IMR-90 (cell line): ENCODE results near the gene RTP4. TPM values are rescaled to one million over a fixed set of nuclear protein-coding genes. Genes with fewer than 3 reads are reported as not detected.

Experiments used
- ATAC-seq: fragments of 200-7000 bp; cut with Tn5 transposase; 2 replicates; pipeline ENCODE4 v1.9.1; 2020; ENCODE audit warnings: low read depth, mild to moderate bottlenecking, moderate library complexity
- BruUV-seq: library from RNA; stranded (reverse); fragments of 400-500 nt; replicated peaks from 2 replicates; lab custom pipeline; 2021; lab: Mats Ljungman, UMichigan
- CTCF ChIA-PET: fragments of 300-600 bp; formaldehyde crosslinking; extraction: SDS; loops from one replicate; lab custom pipeline; 2021; ENCODE audit warnings: antibody characterized with exemption; lab: Yijun Ruan, JAX
- POLR2A ChIA-PET: fragments of 300-600 bp; sonication (Branson Sonifier 250); formaldehyde crosslinking; loops from one replicate; lab custom pipeline; 2022; ENCODE audit warnings: antibody characterized with exemption; ENCODE audit not compliant: unreplicated experiment; lab: Charles Lee
- DNase-seq: peaks from one replicate; pipeline ENCODE4 v3.0.0; 2013
- H2AFZ ChIP-seq: replicated peaks from 2 replicates; pipeline ENCODE3; 2013; ENCODE audit warnings: low read length, mild to moderate bottlenecking; ENCODE audit not compliant: poor library complexity
- H2AK5ac ChIP-seq: 2 replicates; pipeline ENCODE4 v1.6.1; 2013; ENCODE audit warnings: low read depth, low read length, inconsistent platforms
- H2AK9ac ChIP-seq: replicated peaks from 2 replicates; pipeline ENCODE3; 2013; ENCODE audit warnings: mild to moderate bottlenecking, low read depth, low read length, moderate library complexity; ENCODE audit not compliant: poor library complexity
- H2BK120ac ChIP-seq: 2 replicates; pipeline ENCODE4 v1.6.1; 2013; ENCODE audit warnings: low read depth, low read length, inconsistent platforms
- H2BK15ac ChIP-seq: 3 replicates; pipeline ENCODE4 v1.6.1; 2013; ENCODE audit warnings: low read depth, low read length, inconsistent platforms
- H2BK20ac ChIP-seq: 2 replicates; pipeline ENCODE4 v1.6.1; 2013; ENCODE audit warnings: low read depth, mild to moderate bottlenecking, inconsistent platforms, low read length, moderate library complexity
- H2BK5ac ChIP-seq: 2 replicates; pipeline ENCODE4 v1.6.1; 2013; ENCODE audit warnings: mild to moderate bottlenecking, low read depth, low read length, inconsistent platforms; ENCODE audit not compliant: poor library complexity, severe bottlenecking
- H3K14ac ChIP-seq: replicated peaks from 2 replicates; pipeline ENCODE4 v1.6.1; 2013; ENCODE audit warnings: low read depth, low read length, inconsistent platforms
- H3K18ac ChIP-seq: 2 replicates; pipeline ENCODE4 v1.6.1; 2013; ENCODE audit warnings: low read depth, low read length, control low read depth
- H3K23ac ChIP-seq: 2 replicates; pipeline ENCODE4 v1.6.1; 2013; ENCODE audit warnings: low read depth, low read length, inconsistent platforms
- H3K27ac ChIP-seq: 2 replicates; pipeline ENCODE4 v1.5.1; 2013; ENCODE audit warnings: mild to moderate bottlenecking, control low read depth, low read length; ENCODE audit not compliant: insufficient read depth
- H3K27me3 ChIP-seq: 2 replicates; pipeline ENCODE4 v1.6.1; 2013; ENCODE audit warnings: low read length; ENCODE audit not compliant: control insufficient read depth, insufficient read depth
- H3K36me3 ChIP-seq: 2 replicates; pipeline ENCODE4 v1.6.1; 2013; ENCODE audit warnings: low read length, mixed read lengths; ENCODE audit not compliant: control insufficient read depth, insufficient read depth
- H3K4ac ChIP-seq: 2 replicates; pipeline ENCODE4 v1.6.1; 2013; ENCODE audit warnings: low read depth, low read length, inconsistent platforms
- H3K4me1 ChIP-seq: 2 replicates; pipeline ENCODE4 v1.6.1; 2013; ENCODE audit warnings: low read length, mixed read lengths; ENCODE audit not compliant: control insufficient read depth, insufficient read depth
- H3K4me2 ChIP-seq: 2 replicates; pipeline ENCODE4 v1.6.1; 2013; ENCODE audit warnings: low read depth, mild to moderate bottlenecking, control low read depth, low read length, moderate library complexity
- H3K4me3 ChIP-seq: 2 replicates; pipeline ENCODE4 v1.5.1; 2013; ENCODE audit warnings: low read depth, mild to moderate bottlenecking, control low read depth, low read length, moderate library complexity; ENCODE audit not compliant: insufficient read depth
- H3K56ac ChIP-seq: 2 replicates; pipeline ENCODE4 v1.6.1; 2013; ENCODE audit warnings: low read length, inconsistent platforms; ENCODE audit not compliant: insufficient read depth; ENCODE audit errors: extremely low read depth
- H3K79me1 ChIP-seq, 2 experiments: 2 replicates each; pipeline ENCODE4 v1.6.1; 2013; ENCODE audit warnings: low read length in 2 of 2, inconsistent platforms in 1 of 2, low read depth in 1 of 2
- H3K9ac ChIP-seq: 2 replicates; pipeline ENCODE4 v1.6.1; 2013; ENCODE audit warnings: low read depth, low read length, control low read depth
- H3K9me1 ChIP-seq: 2 replicates; pipeline ENCODE4 v1.6.1; 2013; ENCODE audit warnings: low read length, inconsistent platforms; ENCODE audit not compliant: insufficient read depth
- H3K9me3 ChIP-seq: 2 replicates; pipeline ENCODE4 v1.6.1; 2013; ENCODE audit warnings: low read length; ENCODE audit not compliant: control insufficient read depth, insufficient read depth
- H4K20me1 ChIP-seq: 2 replicates; pipeline ENCODE4 v1.6.1; 2013; ENCODE audit warnings: low read length, inconsistent platforms; ENCODE audit not compliant: insufficient read depth
- H4K5ac ChIP-seq: 2 replicates; pipeline ENCODE4 v1.6.1; 2013; ENCODE audit warnings: mild to moderate bottlenecking, low read depth, low read length, control low read depth
- H4K8ac ChIP-seq, 2 experiments: 2 replicates each; pipeline ENCODE4 v1.6.1; 2013; ENCODE audit warnings: low read depth in 2 of 2, low read length in 2 of 2, control low read depth in 1 of 2, inconsistent platforms in 1 of 2
- H4K91ac ChIP-seq: 2 replicates; pipeline ENCODE4 v1.6.1; 2013; ENCODE audit warnings: low read depth, low read length, inconsistent platforms; ENCODE audit not compliant: insufficient read depth
- CEBPB ChIP-seq: IDR thresholded peaks from 2 replicates; pipeline ENCODE4 v1.6.1; 2012; ENCODE audit warnings: low read depth, low read length, improper control_type of control experiment
- CHD1 ChIP-seq: IDR thresholded peaks from 2 replicates; pipeline ENCODE4 v1.6.1; 2012; ENCODE audit warnings: low read depth, low read length, improper control_type of control experiment
- FOS ChIP-seq: fragments of 150-350 bp; IDR thresholded peaks from 2 replicates; pipeline ENCODE4 v1.6.1; 2016; ENCODE audit warnings: low read depth, low read length
- MAFK ChIP-seq: IDR thresholded peaks from 2 replicates; pipeline ENCODE4 v1.6.1; 2012; ENCODE audit warnings: low read depth, low read length, improper control_type of control experiment
- MAZ ChIP-seq: IDR thresholded peaks from 2 replicates; pipeline ENCODE4 v1.6.1; 2012; ENCODE audit warnings: low read depth, mild to moderate bottlenecking, low read length, improper control_type of control experiment, moderate library complexity, borderline replicate concordance
- MXI1 ChIP-seq: IDR thresholded peaks from 2 replicates; pipeline ENCODE4 v1.6.1; 2012; ENCODE audit warnings: low read depth, mild to moderate bottlenecking, low read length, moderate library complexity, borderline replicate concordance
- NFE2L2 ChIP-seq: fragments of 150-350 bp; IDR thresholded peaks from 2 replicates; pipeline ENCODE4 v1.6.1; 2016; ENCODE audit warnings: low read depth, mild to moderate bottlenecking, low read length
- POLR2A ChIP-seq: IDR thresholded peaks from 2 replicates; pipeline ENCODE4 v1.6.1; 2012; ENCODE audit warnings: mild to moderate bottlenecking, low read depth, low read length
- RAD21 ChIP-seq: IDR thresholded peaks from 2 replicates; pipeline ENCODE4 v1.6.1; 2012; ENCODE audit warnings: low read length, improper control_type of control experiment
- RCOR1 ChIP-seq: IDR thresholded peaks from 2 replicates; pipeline ENCODE4 v1.6.1; 2012; ENCODE audit warnings: mild to moderate bottlenecking, low read length, improper control_type of control experiment; ENCODE audit not compliant: insufficient replicate concordance
- RFX5 ChIP-seq: IDR thresholded peaks from 2 replicates; pipeline ENCODE4 v1.8.0; 2012; ENCODE audit warnings: low read depth, mild to moderate bottlenecking, low read length, moderate library complexity
- WGBS, 2 experiments: methylation state at CpG; one replicate each; pipeline versions ENCODE4 v1.1.5 to v1.1.7; 2013; ENCODE audit warnings: missing lambda C conversion rate in 2 of 2; ENCODE audit not compliant: insufficient read length in 1 of 2; ENCODE audit errors: extremely low coverage in 2 of 2; 5-methylcytosine and 5-hydroxymethylcytosine counted together
- dilution Hi-C: fragments of 300-500 bp; cut with HindIII; formaldehyde crosslinking; loops from one replicate; pipeline ENCODE4 v1.14.3; 2018; ENCODE audit warnings: low sequenced_read_pairs; ENCODE audit not compliant: unreplicated experiment
- in situ Hi-C: fragments of 300-500 bp; cut with MboI; formaldehyde crosslinking; loops from 3 replicates; pipeline ENCODE4 v1.14.3; 2019; ENCODE audit warnings: low sequenced_read_pairs, inconsistent platforms, mixed read lengths
- intact Hi-C: fragments of 100-400 bp; cut with micrococcal nuclease; formaldehyde crosslinking; loops from 2 replicates; pipeline ENCODE4 v1.10.0; 2022
- polyA plus RNA-seq, 3 experiments: library from polyadenylated mRNA; depleted of rRNA; stranded (reverse); fragments of >200 nt; gene quantifications; 2 replicates each; pipeline ENCODE4 v1.2.3, GENCODE V29; 2012; ENCODE audit warnings: low replicate concordance in 1 of 3
- total RNA-seq: library from RNA; depleted of rRNA; stranded (reverse); fragments of >200 nt; gene quantifications from 2 replicates; pipeline ENCODE4 v1.2.3, GENCODE V29; 2012
- TF ChIP-seq, protein P1 (sequence below): fragments of 150-350 bp; IDR thresholded peaks from 2 replicates; pipeline ENCODE4 v1.6.1; 2016; ENCODE audit warnings: low read depth, mild to moderate bottlenecking, low read length, moderate library complexity, borderline replicate concordance
- TF ChIP-seq, protein P2 (sequence below): fragments of 150-350 bp; IDR thresholded peaks from 2 replicates; pipeline ENCODE4 v1.6.1; 2017; ENCODE audit warnings: mild to moderate bottlenecking, antibody characterized with exemption, low read length, low read depth

The RTP4 gene
- total and polyA plus RNA-seq, 2 of the 4 experiments (the other 2 are of a cell fraction): not detected

DNA sequence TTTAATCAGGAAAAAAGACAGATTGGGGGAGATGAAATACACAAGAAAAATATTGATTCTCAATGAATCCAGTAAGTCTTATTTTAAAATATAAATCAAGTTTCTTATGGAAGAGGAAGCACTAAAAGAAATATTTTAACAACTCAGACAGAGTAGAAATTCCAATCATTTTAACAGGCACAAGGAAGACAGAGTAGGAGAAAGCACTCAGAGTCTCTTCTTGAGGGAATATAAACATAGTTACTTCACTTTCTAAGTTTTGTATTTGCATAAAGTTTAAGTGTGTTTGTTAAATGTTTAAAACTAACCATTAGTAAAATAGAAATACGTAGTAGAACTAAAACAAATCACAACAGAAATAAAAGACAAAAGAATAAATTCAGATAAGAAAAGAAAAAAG, 24.5 kb upstream of the RTP4 start:
- no peak for DNase-seq
- Histone ChIP-seq H3K4me2 (no peak overlapping the region), H3K23ac (no peak overlapping the region), H2AFZ (no peak overlapping the region), H3K18ac (no peak overlapping the region), H3K4ac (no peak overlapping the region), H4K8ac (no peak overlapping the region), H3K27ac (no peak overlapping the region), H3K27me3 (peaks cover 4% of the 10 kb centered on the region), H3K4me3 (no peak overlapping the region), H4K91ac (no peak overlapping the region), H2BK20ac (no peak overlapping the region), H2BK5ac (no peak overlapping the region), H2AK5ac (no peak overlapping the region), H3K9me1 (no peaks in the 10 kb centered on the region), H4K5ac (no peak overlapping the region), H2BK15ac (no peak overlapping the region), H3K36me3 (no peaks in the 10 kb centered on the region), H2AK9ac (no peak overlapping the region), H3K56ac (no peak overlapping the region), H3K4me1 (no peaks in the 10 kb centered on the region), H2BK120ac (no peak overlapping the region), H3K9me3 (no peaks in the 10 kb centered on the region), H3K79me1 (no peaks in the 10 kb centered on the region), H3K9ac (no peak overlapping the region), H4K20me1 (no peaks in the 10 kb centered on the region), H3K14ac (no peak overlapping the region)
- ChIA-PET POLR2A (no interaction called here), CTCF (interaction anchor here (0.6 to 1.4 kb wide), 3 partner anchors 11 to 336 kb away, joined by 3 to 4 read pairs (median 3); no protein-coding TSS in a partner anchor)
- no TSS peak for BruUV-seq
- intact Hi-C loops (no loop called here), in situ Hi-C loops (no loop called here), dilution Hi-C loops (no loop called here)
- no peak for TF ChIP-seq NFE2L2
- no peak for TF ChIP-seq CHD1
- no peak for TF ChIP-seq RAD21
- no peak for TF ChIP-seq CEBPB
- no peak for TF ChIP-seq RFX5
- TF ChIP-seq, protein P1, sequence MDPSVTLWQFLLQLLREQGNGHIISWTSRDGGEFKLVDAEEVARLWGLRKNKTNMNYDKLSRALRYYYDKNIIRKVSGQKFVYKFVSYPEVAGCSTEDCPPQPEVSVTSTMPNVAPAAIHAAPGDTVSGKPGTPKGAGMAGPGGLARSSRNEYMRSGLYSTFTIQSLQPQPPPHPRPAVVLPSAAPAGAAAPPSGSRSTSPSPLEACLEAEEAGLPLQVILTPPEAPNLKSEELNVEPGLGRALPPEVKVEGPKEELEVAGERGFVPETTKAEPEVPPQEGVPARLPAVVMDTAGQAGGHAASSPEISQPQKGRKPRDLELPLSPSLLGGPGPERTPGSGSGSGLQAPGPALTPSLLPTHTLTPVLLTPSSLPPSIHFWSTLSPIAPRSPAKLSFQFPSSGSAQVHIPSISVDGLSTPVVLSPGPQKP: no peak
- no peak for TF ChIP-seq MAFK
- no peak for TF ChIP-seq POLR2A
- TF ChIP-seq, protein P2, sequence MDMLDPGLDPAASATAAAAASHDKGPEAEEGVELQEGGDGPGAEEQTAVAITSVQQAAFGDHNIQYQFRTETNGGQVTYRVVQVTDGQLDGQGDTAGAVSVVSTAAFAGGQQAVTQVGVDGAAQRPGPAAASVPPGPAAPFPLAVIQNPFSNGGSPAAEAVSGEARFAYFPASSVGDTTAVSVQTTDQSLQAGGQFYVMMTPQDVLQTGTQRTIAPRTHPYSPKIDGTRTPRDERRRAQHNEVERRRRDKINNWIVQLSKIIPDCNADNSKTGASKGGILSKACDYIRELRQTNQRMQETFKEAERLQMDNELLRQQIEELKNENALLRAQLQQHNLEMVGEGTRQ: no peak
- TF ChIP-seq RCOR1: no peak
- no peak for TF ChIP-seq FOS
- no peak for TF ChIP-seq MAZ
- TF ChIP-seq MXI1: no peak
- no CpG with 5 or more reads among the region's 1 CpG for WGBS, 2 experiments
- ATAC-seq: peak; percentile 59
